OCI-LY3 (cell line): ENCODE results near the gene MEX3C.

ENCODE experiments used
- H2AFZ ChIP-seq: fragments of 200-600, 300-600 bp; shearing (Covaris generic); 2 replicates; pipeline ENCODE4 v1.6.0; 2014; ENCODE audit warnings: antibody characterized with exemption, low read depth, low read length
- H3K27ac ChIP-seq: fragments of 200-600, 300-600 bp; sonication (generic); 2 replicates; pipeline ENCODE4 v1.5.1; 2014; ENCODE audit warnings: mild to moderate bottlenecking, low read length, moderate library complexity, mixed read lengths
- H3K27me3 ChIP-seq: fragments of 200-600, 300-600 bp; sonication (generic); 2 replicates; pipeline ENCODE4 v1.6.1; 2014; ENCODE audit warnings: low read depth, low read length, mixed read lengths
- H3K36me3 ChIP-seq: fragments of 200-600, 300-600 bp; sonication (generic); replicated peaks from 2 replicates; pipeline ENCODE3; 2014; ENCODE audit warnings: low read depth, low read length, mixed read lengths
- H3K4me1 ChIP-seq: fragments of 300-600, 200-600 bp; sonication (generic); 2 replicates; pipeline ENCODE4 v1.6.1; 2014; ENCODE audit warnings: low read length, mixed read lengths
- H3K4me2 ChIP-seq: fragments of 200-600, 300-600 bp; sonication (generic); 2 replicates; pipeline ENCODE4 v1.6.1; 2014; ENCODE audit warnings: low read length, mixed read lengths
- H3K4me3 ChIP-seq: fragments of 300-600, 200-600 bp; sonication (generic); 2 replicates; pipeline ENCODE4 v1.5.1; 2014; ENCODE audit warnings: antibody characterized with exemption, mild to moderate bottlenecking, low read length, moderate library complexity
- H3K79me2 ChIP-seq: fragments of 300-600, 200-600 bp; shearing (Covaris generic); 2 replicates; pipeline ENCODE4 v1.6.1; 2014; ENCODE audit warnings: mild to moderate bottlenecking, low read length, mixed read lengths
- H3K9ac ChIP-seq: fragments of 300-600, 200-600 bp; shearing (Covaris generic); 2 replicates; pipeline ENCODE4 v1.6.0; 2014; ENCODE audit warnings: mild to moderate bottlenecking, low read length, moderate library complexity
- H3K9me3 ChIP-seq: fragments of 200-600, 300-600 bp; shearing (Covaris generic); 2 replicates; pipeline ENCODE4 v1.6.1; 2014; ENCODE audit warnings: low read length, mixed read lengths; ENCODE audit not compliant: insufficient read depth
- H4K20me1 ChIP-seq: fragments of 200-600, 300-600 bp; sonication (generic); 2 replicates; pipeline ENCODE4 v1.6.1; 2016; ENCODE audit warnings: low read length, mixed read lengths; ENCODE audit not compliant: insufficient read depth
- CTCF ChIP-seq: fragments of 200-600, 300-600 bp; sonication (generic); IDR thresholded peaks from 2 replicates; pipeline ENCODE4 v1.5.1; 2014; ENCODE audit warnings: antibody characterized with exemption, low read length, low read depth
- EZH2phosphoT487 ChIP-seq: fragments of 200-600 bp; shearing (Covaris generic); IDR thresholded peaks from 2 replicates; pipeline ENCODE4 v1.6.1; 2018; ENCODE audit warnings: antibody characterized with exemption, mixed run types, low read depth

MEX3C gene

GRCh38 chr18:51197661-51198424 lies at the start of gene MEX3C:
Gene MEX3C, minus strand, starts transcription at chr18:51197681. Its CDS starts 361 bp downstream, at chr18:51197320.
- peak within 1 kb of the TSS; percentile 93 for H2AFZ ChIP-seq
- peaks cover 24% of the 10 kb centered on the region for H3K36me3 ChIP-seq
- peak within 1 kb of the TSS; percentile 83 for H3K27ac ChIP-seq
- H3K9ac ChIP-seq = peak within 1 kb of the TSS; percentile 91
- no peaks in the 10 kb centered on the region for H3K9me3 ChIP-seq
- TF ChIP-seq CTCF (peak; percentile 54), EZH2phosphoT487 (no peak)
- H3K4me1 ChIP-seq = peaks cover 23% of the 10 kb centered on the region
- H3K79me2 ChIP-seq = peaks cover 44% of the 10 kb centered on the region
- H3K4me2 ChIP-seq = peak within 1 kb of the TSS; percentile 83
- H4K20me1 ChIP-seq = peaks cover 25% of the 10 kb centered on the region
- no peaks in the 10 kb centered on the region for H3K27me3 ChIP-seq
- H3K4me3 ChIP-seq = peak within 1 kb of the TSS; percentile 80

- Histone ChIP-seq H3K27ac (no peak overlapping the region), H3K27me3 (no peaks in the 10 kb centered on the region), H3K4me2 (no peak overlapping the region), H2AFZ (no peak overlapping the region), H3K9me3 (no peaks in the 10 kb centered on the region), H3K9ac (no peak overlapping the region), H3K36me3 (no peaks in the 10 kb centered on the region), H3K4me1 (no peaks in the 10 kb centered on the region), H3K4me3 (no peak overlapping the region), H4K20me1 (no peaks in the 10 kb centered on the region), H3K79me2 (no peaks in the 10 kb centered on the region)
- TF ChIP-seq EZH2phosphoT487 = no peak
- no peak for TF ChIP-seq CTCF
These were observed 43.7 kb upstream of the MEX3C start for GRCh38 chr18:51241226-51241625.

GRCh38 chr18:51236225-51236624 lies 38.7 kb upstream of the MEX3C start:
- no peaks in the 10 kb centered on the region for H3K27me3 ChIP-seq
- no peaks in the 10 kb centered on the region for H4K20me1 ChIP-seq
- H3K9ac ChIP-seq = no peak overlapping the region
- H3K4me3 ChIP-seq = no peak overlapping the region
- no peaks in the 10 kb centered on the region for H3K36me3 ChIP-seq
- H3K4me2 ChIP-seq = no peak overlapping the region
- H2AFZ ChIP-seq = no peak overlapping the region
- H3K4me1 ChIP-seq = peaks cover 12% of the 10 kb centered on the region
- TF ChIP-seq CTCF (no peak), EZH2phosphoT487 (no peak)
- H3K9me3 ChIP-seq = no peaks in the 10 kb centered on the region
- H3K79me2 ChIP-seq = no peaks in the 10 kb centered on the region
- H3K27ac ChIP-seq = no peak overlapping the region

DNA sequence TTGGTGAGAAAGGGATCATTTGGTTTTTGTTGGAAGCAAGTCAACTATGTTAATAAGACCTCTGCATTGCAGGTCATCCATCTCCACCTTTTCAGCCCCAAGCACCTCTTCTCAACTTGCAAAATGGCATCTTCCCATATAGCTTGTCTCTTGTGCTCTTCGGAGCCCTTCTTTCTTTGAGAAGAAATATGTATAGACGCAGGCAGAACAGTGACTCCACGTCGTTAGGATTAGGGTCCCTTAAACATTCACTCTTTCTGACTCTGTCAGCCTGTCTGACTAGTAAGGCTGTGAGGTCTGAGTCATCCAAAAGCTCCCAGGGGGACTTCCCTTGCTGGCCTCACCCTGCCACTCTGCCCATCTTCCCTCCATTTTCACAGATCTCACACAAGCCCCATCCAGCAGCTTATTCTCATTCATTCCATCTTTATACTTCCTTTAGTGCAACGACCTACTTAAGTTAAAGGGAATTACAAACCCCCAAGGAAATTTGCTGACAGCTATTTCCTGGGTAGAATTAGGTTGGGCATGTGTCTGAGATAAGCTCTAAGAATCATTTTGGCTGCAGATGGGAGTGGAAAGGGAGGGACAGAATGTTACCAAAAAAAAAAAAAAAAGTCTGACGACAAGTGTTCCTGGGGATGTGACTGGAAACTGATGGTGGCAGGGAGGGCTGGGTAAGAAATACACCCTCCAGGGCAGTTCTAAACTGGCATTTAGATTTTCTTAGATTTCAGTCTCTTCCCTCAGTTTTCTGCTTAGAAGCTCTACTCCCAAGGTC lies 37.7 kb upstream of the MEX3C start:
- TF ChIP-seq CTCF (no peak), EZH2phosphoT487 (no peak)
- H4K20me1 ChIP-seq = no peaks in the 10 kb centered on the region
- H3K9ac ChIP-seq = no peak overlapping the region
- no peaks in the 10 kb centered on the region for H3K27me3 ChIP-seq
- no peaks in the 10 kb centered on the region for H3K9me3 ChIP-seq
- peak overlapping the region; percentile 26 for H3K4me2 ChIP-seq
- H3K79me2 ChIP-seq = no peaks in the 10 kb centered on the region
- H3K4me1 ChIP-seq = peaks cover 12% of the 10 kb centered on the region
- no peak overlapping the region for H3K27ac ChIP-seq
- H3K36me3 ChIP-seq = no peaks in the 10 kb centered on the region
- 0 out of 2 replicates have a peak overlapping the region, but pooled peaks have one; percentile 14 for H2AFZ ChIP-seq
- no peak overlapping the region for H3K4me3 ChIP-seq
